Esophagus squamous epithelium (tissue), 5 donors: Measurements from ENCODE around the gene NCBP1. TPM values are rescaled to one million over a fixed set of nuclear protein-coding genes. Genes with fewer than 3 reads are reported as not detected.

Experiments used
- DNase-seq: peaks from one replicate; lab custom pipeline; 2025; lab: John Stamatoyannopoulos, UW
- H3K27ac ChIP-seq, 4 donors: fragments of 200-600 bp; sonication (generic); one replicate each; pipeline ENCODE4 v1.5.1; 2016 to 2019; ENCODE audit warnings: mild to moderate bottlenecking in 1 of 4
- H3K27me3 ChIP-seq, 4 donors: fragments of 200-600 bp; sonication (generic); 1 replicate in 3 of 4; 2 replicates in 1 of 4; pipeline versions ENCODE4 v1.5.1 to v1.6.0; 2017 to 2021; ENCODE audit warnings: antibody characterized with exemption in 1 of 4
- H3K36me3 ChIP-seq, 3 donors: fragments of 200-600 bp; sonication (generic); one replicate each; pipeline ENCODE4 v1.5.1; 2016 to 2019
- H3K4me1 ChIP-seq, 3 donors: fragments of 200-600 bp; sonication (generic); one replicate each; pipeline ENCODE4 v1.5.1; 2017 to 2019
- H3K4me3 ChIP-seq, 4 donors: fragments of 200-600 bp; sonication (generic); 1 replicate in 3 of 4; 2 replicates in 1 of 4; pipeline ENCODE4 v1.5.1; 2016 to 2019; ENCODE audit warnings: mild to moderate bottlenecking in 2 of 4, moderate library complexity in 1 of 4
- H3K9me3 ChIP-seq, 3 donors: fragments of 200-600 bp; sonication (generic); one replicate each; pipeline ENCODE4 v1.5.1; 2016 to 2019
- POLR2A ChIP-seq, 4 donors: fragments of 450-650 bp; IDR thresholded peaks; one replicate each; pipeline ENCODE4 v1.6.1; 2017; ENCODE audit warnings: antibody characterized with exemption in 4 of 4, mild to moderate bottlenecking in 4 of 4, moderate library complexity in 3 of 4
- WGBS, 2 donors: methylation state at CpG; one replicate each; pipeline ENCODE4 v1.1.5; 2018; 5-methylcytosine and 5-hydroxymethylcytosine counted together
- intact Hi-C: fragments of 100-400 bp; cut with DNase I; formaldehyde crosslinking; loops from one replicate; pipeline ENCODE4 v1.15.0; 2022
- total RNA-seq, 4 donors: library from RNA; depleted of rRNA; stranded (reverse); fragments of >200 nt; gene quantifications; one replicate each; pipeline ENCODE4 v1.1.0, GENCODE V29; 2016
- TF ChIP-seq, protein P1 (sequence below), 6 experiments: fragments of 450-650 bp in 4 of 6; fragments of 200-600 bp in 2 of 6; sonication (generic) in 2 of 6; IDR thresholded peaks; one replicate each; pipeline ENCODE4 v1.5.1; 2016 to 2019; ENCODE audit warnings: antibody characterized with exemption in 6 of 6, mild to moderate bottlenecking in 4 of 6, moderate library complexity in 4 of 6
- donor health status: DM: yes; HTN: yes; CAD: no.

Gene NCBP1
- total RNA-seq, 4 donors from 2014 or later = 11.4 to 23.0 (median 16.4) TPM

- intact Hi-C loops = loop anchor here (10.0 kb wide), 1 partner anchor 189 kb away; no protein-coding TSS in a partner anchor
- H3K4me3 ChIP-seq = no peak overlapping the region
- peaks cover 4 to 25% (median 6%) of the 10 kb centered on the region in 3 donors for H3K4me1 ChIP-seq
- H3K9me3 ChIP-seq = no peaks in the 10 kb centered on the region
- H3K27me3 ChIP-seq = no peaks in the 10 kb centered on the region
- peak overlapping the region in 1 of 4 donors; percentile 54 for H3K27ac ChIP-seq
- WGBS, 2 donors = 73 to 85% methylated on average over 4 of the region's 4 CpGs
- DNase-seq = no peak
- no peaks in the 10 kb centered on the region for H3K36me3 ChIP-seq
- TF ChIP-seq POLR2A (IDR thresholded peaks at IDR 0.05) = no peak
- TF ChIP-seq, protein P1, sequence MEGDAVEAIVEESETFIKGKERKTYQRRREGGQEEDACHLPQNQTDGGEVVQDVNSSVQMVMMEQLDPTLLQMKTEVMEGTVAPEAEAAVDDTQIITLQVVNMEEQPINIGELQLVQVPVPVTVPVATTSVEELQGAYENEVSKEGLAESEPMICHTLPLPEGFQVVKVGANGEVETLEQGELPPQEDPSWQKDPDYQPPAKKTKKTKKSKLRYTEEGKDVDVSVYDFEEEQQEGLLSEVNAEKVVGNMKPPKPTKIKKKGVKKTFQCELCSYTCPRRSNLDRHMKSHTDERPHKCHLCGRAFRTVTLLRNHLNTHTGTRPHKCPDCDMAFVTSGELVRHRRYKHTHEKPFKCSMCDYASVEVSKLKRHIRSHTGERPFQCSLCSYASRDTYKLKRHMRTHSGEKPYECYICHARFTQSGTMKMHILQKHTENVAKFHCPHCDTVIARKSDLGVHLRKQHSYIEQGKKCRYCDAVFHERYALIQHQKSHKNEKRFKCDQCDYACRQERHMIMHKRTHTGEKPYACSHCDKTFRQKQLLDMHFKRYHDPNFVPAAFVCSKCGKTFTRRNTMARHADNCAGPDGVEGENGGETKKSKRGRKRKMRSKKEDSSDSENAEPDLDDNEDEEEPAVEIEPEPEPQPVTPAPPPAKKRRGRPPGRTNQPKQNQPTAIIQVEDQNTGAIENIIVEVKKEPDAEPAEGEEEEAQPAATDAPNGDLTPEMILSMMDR (IDR thresholded peaks at IDR 0.05) = no peak
These were observed 39.7 kb upstream of the NCBP1 start for GRCh38 chr9:97593960-97594359.

GRCh38 chr9:97594381-97594921 is 39.2 kb upstream of the NCBP1 start:
- no peak for DNase-seq
- peaks cover 0 to 4% (median 0%) of the 10 kb centered on the region in 3 donors for H3K36me3 ChIP-seq
- TF ChIP-seq, protein P1 (IDR thresholded peaks at IDR 0.05) = no peak
- TF ChIP-seq POLR2A (IDR thresholded peaks at IDR 0.05) = no peak
- H3K9me3 ChIP-seq = no peaks in the 10 kb centered on the region
- H3K4me3 ChIP-seq = no peak overlapping the region
- peak overlapping the region in 2 of 4 donors; percentile 36 to 54 for H3K27ac ChIP-seq
- H3K4me1 ChIP-seq = peaks cover 4 to 26% (median 6%) of the 10 kb centered on the region in 3 donors
- no peaks in the 10 kb centered on the region for H3K27me3 ChIP-seq
- intact Hi-C loops = loop anchor here (10.0 kb wide), 1 partner anchor 190 kb away; no protein-coding TSS in a partner anchor
- 77 to 85% methylated on average over 5 to 11 of the region's 11 CpGs for WGBS, 2 donors

DNA sequence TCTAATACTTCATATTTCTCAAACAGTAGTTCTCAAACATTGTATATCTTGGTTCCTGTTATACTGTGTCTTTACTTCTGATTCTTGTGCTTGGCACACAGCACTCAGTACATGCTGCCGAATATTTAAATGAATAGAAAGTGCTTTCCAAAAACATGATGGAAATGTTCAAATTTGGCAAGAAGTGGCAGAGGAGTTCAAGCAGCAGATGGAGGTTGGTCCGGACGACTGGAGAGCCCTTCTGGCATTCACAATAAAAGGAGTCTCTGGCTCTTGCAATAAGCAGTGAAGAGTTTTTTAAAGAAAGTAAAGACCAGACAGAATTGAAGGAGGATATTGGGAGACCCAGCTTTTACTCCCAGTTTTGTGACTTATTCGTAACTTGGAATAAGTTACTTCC is 36.7 kb upstream of the NCBP1 start:
- H3K27me3 ChIP-seq = no peaks in the 10 kb centered on the region
- no peak overlapping the region for H3K4me3 ChIP-seq
- 43 to 48% methylated on average over 4 of the region's 4 CpGs for WGBS, 2 donors
- TF ChIP-seq POLR2A (IDR thresholded peaks at IDR 0.05) = no peak
- TF ChIP-seq, protein P1 (IDR thresholded peaks at IDR 0.05) = no peak
- no peak for DNase-seq
- intact Hi-C loops = loop anchor here (10.0 kb wide), 1 partner anchor 192 kb away; no protein-coding TSS in a partner anchor
- H3K4me1 ChIP-seq = peaks cover 4 to 26% (median 6%) of the 10 kb centered on the region in 3 donors
- H3K9me3 ChIP-seq = no peaks in the 10 kb centered on the region
- peaks cover 8 to 28% (median 11%) of the 10 kb centered on the region in 3 donors for H3K36me3 ChIP-seq
- peak overlapping the region in 3 of 4 donors; percentile 19 to 52 (median 49) for H3K27ac ChIP-seq

GRCh38 chr9:97598461-97599288 is 34.9 kb upstream of the NCBP1 start:
- peaks cover 4 to 26% (median 6%) of the 10 kb centered on the region in 3 donors for H3K4me1 ChIP-seq
- no peak for DNase-seq
- peaks cover 14 to 46% (median 17%) of the 10 kb centered on the region in 3 donors for H3K36me3 ChIP-seq
- H3K27me3 ChIP-seq = no peaks in the 10 kb centered on the region
- no peak overlapping the region for H3K27ac ChIP-seq
- WGBS, 2 donors = 18 to 27% methylated on average over 11 of the region's 11 CpGs
- intact Hi-C loops = loop anchor here (10.0 kb wide), 1 partner anchor 194 kb away; no protein-coding TSS in a partner anchor
- no peak overlapping the region for H3K4me3 ChIP-seq
- TF ChIP-seq, protein P1 (IDR thresholded peaks at IDR 0.05) = peak; percentile 54 to 83 (median 68)
- TF ChIP-seq POLR2A (IDR thresholded peaks at IDR 0.05) = no peak
- H3K9me3 ChIP-seq = no peaks in the 10 kb centered on the region
